GM19193 (cell line): Measurements from ENCODE around the gene CELSR3.

Source experiments
- POLR2A ChIP-seq: IDR thresholded peaks from 4 replicates; pipeline ENCODE4 v1.6.1; 2011; ENCODE audit not compliant: insufficient read depth, insufficient read length; ENCODE audit errors: extremely low read depth

The CELSR3 gene

GRCh38 chr3:48690846-48691458 is 28.3 kb upstream of the CELSR3 start:
- TF ChIP-seq POLR2A, result no peak

- no peak for TF ChIP-seq POLR2A
Measured at GRCh38 chr3:48689384-48689783, 26.7 kb upstream of the CELSR3 start.

- no peak for TF ChIP-seq POLR2A
Measured at GRCh38 chr3:48688737-48689075, 26.0 kb upstream of the CELSR3 start.

GRCh38 chr3:48688032-48688736 is 25.5 kb upstream of the CELSR3 start:
- TF ChIP-seq POLR2A, result peak; percentile 14

- TF ChIP-seq POLR2A, result no peak
Measured at GRCh38 chr3:48687220-48687678, 24.6 kb upstream of the CELSR3 start.

- peak; percentile 2 for TF ChIP-seq POLR2A
Measured at GRCh38 chr3:48686538-48687219, 24.0 kb upstream of the CELSR3 start.

GRCh38 chr3:48685603-48686511 is 23.2 kb upstream of the CELSR3 start, which contains the start of gene NCKIPSD:
TSS of gene NCKIPSD (minus strand) at chr3:48685915. CDS start at chr3:48685807, 108 bp downstream.
- peak; percentile 87 for TF ChIP-seq POLR2A

- TF ChIP-seq POLR2A, result no peak
Measured at GRCh38 chr3:48685293-48685602, 22.6 kb upstream of the CELSR3 start.

- TF ChIP-seq POLR2A, result no peak
Measured at GRCh38 chr3:48684480-48685143, 21.9 kb upstream of the CELSR3 start.

GRCh38 chr3:48684054-48684349 is 21.3 kb upstream of the CELSR3 start:
- TF ChIP-seq POLR2A, result no peak

- no peak for TF ChIP-seq POLR2A
Measured at GRCh38 chr3:48682786-48683185, 20.1 kb upstream of the CELSR3 start.

- no peak for TF ChIP-seq POLR2A
Measured at GRCh38 chr3:48681974-48682610, 19.4 kb upstream of the CELSR3 start.

- TF ChIP-seq POLR2A, result no peak
Measured at GRCh38 chr3:48681541-48681880, 18.8 kb upstream of the CELSR3 start.

GRCh38 chr3:48680811-48681540 is 18.3 kb upstream of the CELSR3 start:
- TF ChIP-seq POLR2A, result no peak
